ENCODE data around the gene AHRR. TPM values are rescaled to one million over a fixed set of nuclear protein-coding genes. Genes with fewer than 3 reads are reported as not detected.
"Not testable (repeated sequence)": the region's sequence is repeated elsewhere in the genome, so short reads cannot be mapped to it uniquely, and the experiment has no call there.

The AHRR gene
- total RNA-seq, 2 experiments from 2014 or later: 20.1 to 20.7 TPM

DNA sequence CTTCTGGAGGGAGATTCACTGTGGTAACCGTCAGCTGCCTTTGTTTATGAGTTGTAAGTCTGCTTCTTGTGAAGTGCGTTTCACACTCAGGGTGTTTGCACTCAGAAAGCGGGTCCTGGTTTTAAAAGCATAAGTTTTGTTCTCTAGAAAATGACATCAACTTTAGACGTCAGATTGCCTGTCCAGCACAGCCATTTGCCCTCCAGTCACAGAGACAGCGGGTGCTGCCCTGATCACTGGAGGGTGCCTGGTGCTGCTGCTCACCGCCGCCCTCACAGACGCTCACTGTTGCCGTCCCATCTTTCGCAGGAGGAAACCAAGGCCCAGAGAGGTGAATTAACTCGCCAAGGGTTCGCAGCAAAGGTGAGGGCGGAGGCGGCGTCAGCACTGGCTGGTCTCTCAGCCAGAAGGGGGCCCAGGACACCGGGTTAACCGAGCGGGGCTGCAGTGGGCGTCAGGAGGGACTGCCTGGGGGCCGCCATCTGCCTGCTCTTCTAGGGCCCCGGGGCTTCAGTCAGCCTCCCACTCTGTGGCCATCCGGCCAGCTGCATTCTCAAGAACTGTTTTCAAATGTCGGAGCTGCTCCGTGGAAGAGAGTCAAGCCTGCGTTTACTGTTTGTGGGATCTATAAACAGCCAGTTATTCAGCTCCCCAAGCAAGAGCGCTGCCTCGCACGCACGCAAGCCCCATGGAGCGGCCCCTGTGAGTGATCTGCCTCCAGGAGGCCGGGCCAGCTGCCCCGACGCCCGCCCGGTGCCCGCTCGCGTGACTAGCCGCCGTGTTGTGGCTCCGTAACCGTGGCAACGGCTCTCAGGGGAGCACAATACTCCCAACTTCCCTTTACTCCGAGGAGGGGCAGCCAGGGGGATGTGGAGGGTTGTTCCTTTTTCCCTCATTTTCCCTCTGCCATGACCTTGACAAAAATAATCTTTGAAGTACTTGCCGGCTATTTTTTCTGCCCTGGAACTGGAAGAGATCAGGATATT lies 78.1 kb downstream of the AHRR start:
- POLR2A ChIA-PET: no interaction called here
- CTCF ChIA-PET: no interaction called here

GRCh38 chr5:400282-401145 lies 79.0 kb downstream of the AHRR start:
- ChIA-PET CTCF (no interaction called here), POLR2A (no interaction called here)

DNA sequence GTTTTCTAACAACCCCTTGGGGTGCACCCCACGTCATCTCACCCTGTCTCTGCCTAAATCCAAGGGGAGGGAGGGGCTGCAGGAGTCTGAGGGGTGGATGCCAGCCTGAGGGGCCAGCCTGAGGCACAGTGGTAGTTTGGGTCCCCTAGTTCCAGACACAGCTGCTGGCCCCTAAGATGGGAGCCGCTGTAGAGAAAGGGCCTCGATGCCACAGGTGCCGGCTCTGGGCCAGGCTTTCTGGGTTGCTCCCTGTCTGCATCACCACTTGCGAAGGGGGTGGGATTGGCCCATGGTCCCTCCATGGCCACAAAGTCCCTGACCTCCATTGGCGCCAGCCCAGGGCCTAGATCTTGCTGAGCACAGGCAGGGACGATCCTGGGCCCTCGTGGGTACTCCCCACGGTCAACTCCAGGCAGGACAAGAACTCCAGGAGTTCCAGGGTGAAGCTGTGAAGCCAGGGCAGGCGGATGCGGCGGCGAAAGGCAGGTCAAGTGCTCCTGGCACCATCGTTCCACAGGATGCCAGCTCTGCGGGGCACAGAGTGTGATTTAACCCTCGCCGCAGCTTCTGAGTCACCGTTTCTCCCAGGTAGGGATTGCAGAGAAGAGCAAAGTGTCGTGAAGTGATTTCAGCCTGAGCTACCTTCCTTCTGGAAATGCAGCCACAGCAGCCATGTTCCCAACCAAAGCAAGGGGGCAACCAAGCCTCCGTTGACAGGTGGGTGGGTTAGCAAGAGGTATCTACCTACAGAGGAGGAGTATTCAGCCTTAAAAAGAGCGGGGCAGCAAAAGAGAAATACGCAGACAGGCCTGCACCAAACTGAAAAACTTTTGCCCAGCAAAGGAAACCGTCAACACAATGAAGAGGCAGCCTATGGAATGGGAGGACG lies 79.9 kb downstream of the AHRR start:
- ChIA-PET POLR2A (no interaction called here), CTCF (interaction anchor here (1.1 kb wide), 1 partner anchor 8 kb away, joined by 3 read pairs; no protein-coding TSS in a partner anchor)

GRCh38 chr5:402219-402614 lies 80.7 kb downstream of the AHRR start:
- POLR2A ChIA-PET: not testable (repeated sequence)
- CTCF ChIA-PET: interaction anchor here (1.1 kb wide), 1 partner anchor 9 kb away, joined by 3 read pairs; no protein-coding TSS in a partner anchor

- CTCF ChIA-PET: no interaction called here
- POLR2A ChIA-PET: no interaction called here
These were observed 81.3 kb downstream of the AHRR start for GRCh38 chr5:402615-403359.

GRCh38 chr5:403995-404394 lies 82.5 kb downstream of the AHRR start:
- ChIA-PET CTCF (no interaction called here), POLR2A (no interaction called here)

DNA sequence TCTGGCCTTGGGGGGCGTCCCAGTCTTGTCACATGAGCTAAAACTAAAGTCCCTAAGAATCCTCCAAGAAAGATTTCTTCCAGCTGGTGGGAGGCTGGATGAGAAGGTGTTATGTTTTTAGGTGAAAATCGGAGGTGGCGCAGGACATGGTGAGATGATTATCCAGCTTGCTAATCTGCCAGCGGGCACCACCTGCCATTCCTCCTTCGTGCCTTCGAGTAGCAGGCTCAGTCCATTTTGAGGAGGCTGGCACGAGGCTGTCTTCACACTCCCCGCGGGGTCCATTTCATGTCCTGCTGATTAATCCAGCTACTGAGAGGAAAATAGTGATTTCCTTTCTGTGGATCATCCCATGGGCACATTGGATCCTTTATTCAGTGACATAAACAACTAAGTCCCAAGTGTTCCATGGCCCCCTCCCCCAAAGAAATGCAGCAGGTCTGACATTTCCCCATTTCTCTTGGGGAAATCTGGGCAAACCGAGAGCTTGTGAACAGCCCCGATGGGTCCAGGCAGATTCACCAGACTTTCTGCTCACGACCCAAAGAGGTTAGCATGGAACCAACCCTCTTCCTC lies 83.2 kb downstream of the AHRR start:
- CTCF ChIA-PET: no interaction called here
- POLR2A ChIA-PET: no interaction called here

DNA sequence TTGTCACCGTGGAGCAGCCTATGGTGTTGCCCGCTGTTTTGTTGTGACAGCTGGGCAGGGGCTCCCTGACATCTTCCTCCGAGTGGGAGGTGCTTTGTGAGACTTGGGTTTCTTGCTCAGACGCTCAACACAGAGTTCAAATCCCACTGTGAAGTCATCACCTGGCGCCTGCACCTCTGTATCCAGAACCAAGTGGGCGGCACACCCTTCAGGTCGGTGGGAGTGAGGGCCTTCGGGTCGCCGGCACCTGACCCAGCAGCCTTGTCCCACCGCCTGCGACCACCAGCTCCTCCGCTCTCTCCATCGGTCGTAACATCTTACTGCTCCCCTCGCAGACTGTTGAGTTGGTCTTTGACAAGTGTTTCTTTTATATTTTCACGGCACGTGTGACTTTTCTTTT lies 83.9 kb downstream of the AHRR start:
- ChIA-PET POLR2A (no interaction called here), CTCF (no interaction called here)

DNA sequence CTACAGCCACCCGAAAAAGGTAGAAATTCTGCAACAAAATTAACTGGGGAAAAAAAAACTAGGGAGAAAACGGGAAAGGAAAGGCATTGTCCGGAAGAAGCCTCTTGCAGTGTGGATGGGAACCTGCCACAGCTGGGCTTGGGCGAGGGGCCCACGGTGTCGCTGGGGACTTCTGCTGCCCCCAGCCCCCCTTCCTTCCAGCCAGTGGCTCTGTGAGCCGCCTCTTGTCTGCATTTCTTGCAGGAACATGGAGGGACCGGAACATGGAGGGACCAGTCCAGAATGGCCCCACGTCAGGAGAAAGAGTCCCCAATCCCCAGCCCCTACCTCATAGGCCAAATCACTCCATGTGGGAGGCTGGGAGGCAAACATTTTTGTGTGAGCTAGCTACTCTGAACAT lies 84.5 kb downstream of the AHRR start:
- CTCF ChIA-PET: no interaction called here
- POLR2A ChIA-PET: no interaction called here

- ChIA-PET POLR2A (no interaction called here), CTCF (no interaction called here)
These were observed 85.5 kb downstream of the AHRR start for GRCh38 chr5:407051-407450.

- CTCF ChIA-PET: no interaction called here
These were observed 86.3 kb downstream of the AHRR start for GRCh38 chr5:407801-408268.

GRCh38 chr5:410911-411517 lies 89.5 kb downstream of the AHRR start:
- CTCF ChIA-PET: interaction anchor here (1.0 kb wide), 1 partner anchor 13 kb away, joined by 3 read pairs; no protein-coding TSS in a partner anchor
- POLR2A ChIA-PET: no interaction called here

More at GRCh38 chr5:407801-408268, 86.3 kb downstream of the AHRR start:
- POLR2A ChIA-PET: no interaction called here

- CTCF ChIA-PET: interaction anchor here (1.0 kb wide), 1 partner anchor 12 kb away, joined by 3 read pairs; no protein-coding TSS in a partner anchor
- POLR2A ChIA-PET: no interaction called here
These were observed 90.2 kb downstream of the AHRR start for GRCh38 chr5:411728-412127.

DNA sequence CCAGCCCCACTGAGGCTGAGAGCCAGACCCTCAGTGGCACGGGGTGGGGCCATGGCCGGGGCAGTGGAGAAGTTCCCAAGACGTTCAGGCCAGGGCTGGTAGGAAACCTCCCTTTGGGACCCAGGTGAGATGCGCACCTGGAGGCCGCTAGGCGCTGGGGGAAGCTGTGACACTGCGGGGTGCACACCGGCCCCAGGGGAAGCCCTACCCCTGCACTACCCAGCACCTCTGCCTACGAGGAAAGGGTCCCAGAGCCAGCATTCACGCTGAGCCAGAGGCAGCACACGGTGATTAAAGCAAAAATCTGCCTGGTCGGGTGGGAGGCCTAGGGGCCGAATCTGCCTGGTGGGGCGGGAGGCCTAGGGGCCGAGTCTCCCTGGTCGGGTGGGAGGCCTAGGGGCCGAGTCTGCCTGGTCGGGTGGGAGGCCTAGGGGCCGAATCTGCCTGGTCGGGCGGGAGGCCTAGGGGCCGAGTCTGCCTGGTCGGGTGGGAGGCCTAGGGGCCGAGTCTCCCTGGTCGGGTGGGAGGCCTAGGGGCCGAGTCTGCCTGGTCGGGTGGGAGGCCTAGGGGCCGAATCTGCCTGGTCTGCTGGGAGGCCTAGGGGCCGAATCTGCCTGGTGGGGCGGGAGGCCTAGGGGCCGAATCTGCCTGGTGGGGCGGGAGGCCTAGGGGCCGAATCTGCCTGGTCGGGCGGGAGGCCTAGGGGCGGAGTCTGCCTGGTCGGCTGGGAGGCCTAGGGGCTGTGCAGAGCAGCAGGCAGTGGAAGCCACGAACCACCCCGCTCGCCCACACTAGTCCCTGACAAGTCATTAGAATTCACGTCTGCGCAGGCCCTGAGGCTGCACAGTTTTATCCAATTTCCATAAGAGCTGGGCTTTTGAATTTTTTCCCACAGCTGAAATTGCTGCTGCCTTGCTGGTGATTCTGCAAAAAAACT lies 93.7 kb downstream of the AHRR start:
- CTCF ChIA-PET, POLR2A ChIA-PET: not testable (repeated sequence)

DNA sequence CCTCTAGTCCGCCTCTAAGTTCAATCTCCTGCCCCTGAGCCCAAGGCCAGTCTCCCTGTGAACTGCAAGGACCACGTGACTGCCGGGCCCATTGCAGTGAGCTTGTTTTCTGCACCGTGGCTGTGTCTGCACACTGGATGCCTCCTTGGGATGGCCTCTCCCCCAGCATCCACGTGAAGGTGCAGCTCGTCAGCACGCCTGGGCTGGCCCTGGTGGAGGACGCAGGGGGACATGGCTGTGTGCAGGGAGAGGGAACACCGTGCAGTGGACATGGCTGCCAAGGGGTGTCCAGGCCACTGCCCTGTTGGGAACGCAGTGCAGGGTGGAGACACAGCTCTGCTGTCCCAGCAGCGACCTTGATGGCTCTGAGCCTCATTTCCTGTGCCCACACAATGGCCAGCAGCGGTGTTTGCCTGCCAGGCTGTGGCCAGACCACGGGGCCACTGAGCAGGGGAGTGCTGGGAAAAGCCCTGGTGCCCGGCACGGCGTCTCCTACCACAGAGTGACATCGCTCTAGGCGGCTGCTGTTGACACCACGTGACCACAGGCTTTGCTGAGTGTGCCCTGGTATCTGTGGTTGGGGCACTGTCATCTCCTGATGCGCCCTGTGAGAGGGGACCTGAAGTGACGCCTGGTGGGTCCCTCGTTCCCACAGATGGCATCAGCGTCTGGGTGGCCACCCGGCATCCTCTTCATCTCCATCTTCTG lies 94.6 kb downstream of the AHRR start:
- ChIA-PET POLR2A (no interaction called here), CTCF (no interaction called here)

DNA sequence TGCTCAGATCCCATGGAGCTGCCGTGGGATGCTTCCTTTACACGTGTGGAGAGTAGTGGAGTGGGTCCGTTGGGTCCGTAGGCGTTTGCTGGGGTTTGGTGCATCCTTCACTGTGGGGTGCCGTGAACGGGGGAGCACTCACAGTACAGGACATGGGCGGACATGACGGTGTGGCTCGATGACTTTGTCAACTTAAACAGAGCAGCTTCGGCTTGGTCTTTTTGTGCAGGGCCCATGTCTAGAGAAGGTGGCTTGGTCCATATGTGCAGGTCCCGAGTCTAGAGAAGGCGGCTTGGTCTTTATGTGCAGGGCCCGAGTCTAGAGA lies 95.1 kb downstream of the AHRR start:
- CTCF ChIA-PET: no interaction called here
- POLR2A ChIA-PET: no interaction called here
